ENCODE data around the gene DPYD. TPM values are rescaled to one million over a fixed set of nuclear protein-coding genes. Genes with fewer than 3 reads are reported as not detected.

The DPYD gene
- total RNA-seq: 67.1 and 74.4 TPM in 2 replicates

DNA sequence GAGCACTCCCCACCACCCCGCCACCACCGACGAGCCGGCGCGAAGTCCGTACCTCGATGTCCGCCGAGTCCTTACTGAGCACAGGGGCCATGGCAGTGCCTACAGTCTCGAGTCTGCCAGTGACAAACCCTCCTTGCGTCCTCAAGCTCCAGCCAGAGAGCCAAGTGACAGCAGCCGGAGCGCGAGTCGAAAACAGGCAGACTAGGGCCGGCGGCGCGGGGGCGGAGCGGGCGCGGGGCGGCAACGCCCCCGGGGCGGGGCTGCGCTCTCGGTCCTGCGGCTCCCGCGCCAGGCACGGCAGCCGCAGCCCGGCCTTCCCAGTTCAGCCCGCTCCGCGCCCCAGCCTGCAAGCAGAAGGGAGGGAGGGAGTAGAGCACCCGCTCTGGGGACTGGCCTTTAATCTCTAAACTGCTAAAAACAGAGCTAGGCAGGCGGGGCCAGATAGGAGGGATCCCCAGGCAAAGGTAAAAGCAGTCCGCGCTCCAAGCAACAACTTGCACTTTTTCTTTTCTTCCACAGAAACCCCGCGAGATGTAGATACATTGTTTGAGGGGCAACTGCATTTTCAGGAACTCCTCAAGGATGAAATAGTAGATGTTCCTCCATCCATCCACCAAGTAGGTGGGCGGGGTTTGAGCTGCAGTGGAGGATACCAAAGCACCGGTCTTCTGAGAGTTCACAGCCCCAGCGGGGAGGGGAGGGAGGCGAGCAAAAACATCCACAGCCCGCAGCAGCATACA is at the start of gene DPYD:
Gene DPYD (minus strand): TSS at position 203 of the 740 bp plus-strand sequence. CDS start 112 bp downstream, at position 91.

